SK-N-SH (cell line): ENCODE results near the gene GLT8D1. TPM values are rescaled to one million over a fixed set of nuclear protein-coding genes. Genes with fewer than 3 reads are reported as not detected.

ENCODE experiments used
- CHD2 ChIP-seq: fragments of 150-350 bp; IDR thresholded peaks from 2 replicates; pipeline ENCODE4 v1.6.1; 2018; ENCODE audit warnings: low read length; ENCODE audit not compliant: partially characterized antibody
- FOSL2 ChIP-seq: IDR thresholded peaks from 2 replicates; pipeline ENCODE4 v1.4.0; 2012; ENCODE audit warnings: low read depth, mild to moderate bottlenecking, moderate library complexity, borderline replicate concordance
- FOXJ3 ChIP-seq: sonication (generic); formaldehyde crosslinking; IDR thresholded peaks from 2 replicates; pipeline ENCODE4 v1.5.1; 2020; ENCODE audit warnings: mild to moderate bottlenecking, missing genetic modification reagents
- FOXM1 ChIP-seq: IDR thresholded peaks from 2 replicates; pipeline ENCODE4 v1.4.0; 2012; ENCODE audit warnings: low read depth, mild to moderate bottlenecking
- GATA2 ChIP-seq: sonication (generic); formaldehyde crosslinking; IDR thresholded peaks from 2 replicates; pipeline ENCODE4 v1.5.0; 2020; ENCODE audit warnings: mild to moderate bottlenecking, missing genetic modification reagents
- MXI1 ChIP-seq: IDR thresholded peaks from 2 replicates; pipeline ENCODE4 v1.6.1; 2012; ENCODE audit warnings: mild to moderate bottlenecking, low read depth, low read length, improper control_type of control experiment
- POLR2AphosphoS5 ChIP-seq: IDR thresholded peaks from 2 replicates; pipeline ENCODE4 v1.6.1; 2012; ENCODE audit warnings: low read depth, low read length
- RCOR1 ChIP-seq: fragments of 150-350 bp; IDR thresholded peaks from 2 replicates; pipeline ENCODE4 v1.6.1; 2017; ENCODE audit warnings: antibody characterized with exemption, low read length
- REST ChIP-seq: IDR thresholded peaks from 2 replicates; pipeline ENCODE4 v1.6.1; 2012; ENCODE audit warnings: mild to moderate bottlenecking, low read depth, low read length, moderate library complexity
- RFX5 ChIP-seq: IDR thresholded peaks from 2 replicates; pipeline ENCODE4 v1.6.1; 2012; ENCODE audit warnings: mild to moderate bottlenecking, improper control_type of control experiment, low read length
- SIN3A ChIP-seq: IDR thresholded peaks from 2 replicates; pipeline ENCODE4 v1.6.1; 2012; ENCODE audit warnings: low read depth, mild to moderate bottlenecking, low read length, moderate library complexity, borderline replicate concordance
- TAF1 ChIP-seq: IDR thresholded peaks from 2 replicates; pipeline ENCODE4 v1.6.1; 2012; ENCODE audit warnings: low read depth, mild to moderate bottlenecking, low read length, moderate library complexity, borderline replicate concordance
- TCF12 ChIP-seq: IDR thresholded peaks from 2 replicates; pipeline ENCODE4 v1.4.0; 2012
- TEAD4 ChIP-seq: IDR thresholded peaks from 2 replicates; pipeline ENCODE4 v1.4.0; 2012; ENCODE audit warnings: mild to moderate bottlenecking, borderline replicate concordance; ENCODE audit not compliant: insufficient read depth
- YY1 ChIP-seq: IDR thresholded peaks from 2 replicates; pipeline ENCODE4 v1.4.0; 2012; ENCODE audit warnings: low read depth, mild to moderate bottlenecking
- polyA plus RNA-seq, 3 experiments: library from polyadenylated mRNA; depleted of rRNA; stranded (reverse); fragments of >200 nt; gene quantifications; 2 replicates each; pipeline ENCODE4 v1.2.3, GENCODE V29; 2012
- TF ChIP-seq, protein P1 (sequence below): IDR thresholded peaks from 2 replicates; pipeline ENCODE4 v1.4.0; 2012; ENCODE audit warnings: low read depth, borderline replicate concordance
- TF ChIP-seq, protein P2 (sequence below): IDR thresholded peaks from 2 replicates; pipeline ENCODE4 v1.4.0; 2012; ENCODE audit warnings: low read depth, borderline replicate concordance
- TF ChIP-seq, protein P3 (sequence below): IDR thresholded peaks from 2 replicates; pipeline ENCODE4; 2012

The GLT8D1 gene
- polyA plus RNA-seq, 1 of the 3 experiments (the other 2 are of a cell fraction): 102 TPM

DNA sequence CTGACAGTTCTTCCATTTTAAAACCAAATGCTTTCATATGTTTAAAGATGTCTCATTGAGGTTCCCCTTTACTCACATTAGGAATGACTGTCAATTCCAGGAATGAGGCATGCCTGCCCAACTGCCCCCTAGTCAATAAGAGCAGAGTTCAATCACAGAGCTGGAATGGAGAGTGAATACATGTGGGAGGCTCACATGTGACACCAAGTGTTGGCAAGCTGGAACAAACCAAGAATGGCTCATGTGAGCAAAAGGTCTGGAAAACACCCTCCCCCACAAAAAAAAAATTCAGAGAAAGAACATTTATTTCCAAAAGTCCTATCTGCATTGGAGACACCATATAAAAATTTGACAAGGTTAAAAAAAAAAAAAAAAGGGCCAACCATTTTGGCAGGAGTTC, 23.6 kb downstream of the GLT8D1 start (continued):
- peak; percentile 17 for TF ChIP-seq CHD2
- no peak for TF ChIP-seq FOSL2
- TF ChIP-seq, protein P1, sequence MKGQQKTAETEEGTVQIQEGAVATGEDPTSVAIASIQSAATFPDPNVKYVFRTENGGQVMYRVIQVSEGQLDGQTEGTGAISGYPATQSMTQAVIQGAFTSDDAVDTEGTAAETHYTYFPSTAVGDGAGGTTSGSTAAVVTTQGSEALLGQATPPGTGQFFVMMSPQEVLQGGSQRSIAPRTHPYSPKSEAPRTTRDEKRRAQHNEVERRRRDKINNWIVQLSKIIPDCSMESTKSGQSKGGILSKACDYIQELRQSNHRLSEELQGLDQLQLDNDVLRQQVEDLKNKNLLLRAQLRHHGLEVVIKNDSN: no peak; the same call in 1 of the 2 replicates
- 0 out of 2 replicates have a peak, but pooled peaks have one; percentile 42 for TF ChIP-seq SIN3A
- TF ChIP-seq TCF12: no peak
- peak; percentile 88 for TF ChIP-seq MXI1
- no peak for TF ChIP-seq REST
- no peak for TF ChIP-seq FOXM1
- TF ChIP-seq, protein P2, sequence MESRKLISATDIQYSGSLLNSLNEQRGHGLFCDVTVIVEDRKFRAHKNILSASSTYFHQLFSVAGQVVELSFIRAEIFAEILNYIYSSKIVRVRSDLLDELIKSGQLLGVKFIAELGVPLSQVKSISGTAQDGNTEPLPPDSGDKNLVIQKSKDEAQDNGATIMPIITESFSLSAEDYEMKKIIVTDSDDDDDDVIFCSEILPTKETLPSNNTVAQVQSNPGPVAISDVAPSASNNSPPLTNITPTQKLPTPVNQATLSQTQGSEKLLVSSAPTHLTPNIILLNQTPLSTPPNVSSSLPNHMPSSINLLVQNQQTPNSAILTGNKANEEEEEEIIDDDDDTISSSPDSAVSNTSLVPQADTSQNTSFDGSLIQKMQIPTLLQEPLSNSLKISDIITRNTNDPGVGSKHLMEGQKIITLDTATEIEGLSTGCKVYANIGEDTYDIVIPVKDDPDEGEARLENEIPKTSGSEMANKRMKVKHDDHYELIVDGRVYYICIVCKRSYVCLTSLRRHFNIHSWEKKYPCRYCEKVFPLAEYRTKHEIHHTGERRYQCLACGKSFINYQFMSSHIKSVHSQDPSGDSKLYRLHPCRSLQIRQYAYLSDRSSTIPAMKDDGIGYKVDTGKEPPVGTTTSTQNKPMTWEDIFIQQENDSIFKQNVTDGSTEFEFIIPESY: no peak
- no peak for TF ChIP-seq GATA2 (CRISPR knock-in tag)
- no peak for TF ChIP-seq FOXJ3 (CRISPR knock-in tag)
- no peak for TF ChIP-seq TEAD4
- no peak for TF ChIP-seq RFX5
- no peak for TF ChIP-seq RCOR1
- TF ChIP-seq, protein P3, sequence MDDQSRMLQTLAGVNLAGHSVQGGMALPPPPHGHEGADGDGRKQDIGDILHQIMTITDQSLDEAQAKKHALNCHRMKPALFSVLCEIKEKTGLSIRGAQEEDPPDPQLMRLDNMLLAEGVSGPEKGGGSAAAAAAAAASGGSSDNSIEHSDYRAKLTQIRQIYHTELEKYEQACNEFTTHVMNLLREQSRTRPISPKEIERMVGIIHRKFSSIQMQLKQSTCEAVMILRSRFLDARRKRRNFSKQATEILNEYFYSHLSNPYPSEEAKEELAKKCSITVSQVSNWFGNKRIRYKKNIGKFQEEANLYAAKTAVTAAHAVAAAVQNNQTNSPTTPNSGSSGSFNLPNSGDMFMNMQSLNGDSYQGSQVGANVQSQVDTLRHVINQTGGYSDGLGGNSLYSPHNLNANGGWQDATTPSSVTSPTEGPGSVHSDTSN: no peak
- TF ChIP-seq YY1: no peak
- no peak for TF ChIP-seq POLR2AphosphoS5
- no peak for TF ChIP-seq TAF1
- TF ChIP-seq, all 33 proteins: peak for 7
